ENCODE results near the gene HMGN4. TPM values are rescaled to one million over a fixed set of nuclear protein-coding genes. Genes with fewer than 3 reads are reported as not detected.

The HMGN4 gene
- polyA plus RNA-seq, 3 donors: 28.1 to 116 (median 91.3) TPM

DNA sequence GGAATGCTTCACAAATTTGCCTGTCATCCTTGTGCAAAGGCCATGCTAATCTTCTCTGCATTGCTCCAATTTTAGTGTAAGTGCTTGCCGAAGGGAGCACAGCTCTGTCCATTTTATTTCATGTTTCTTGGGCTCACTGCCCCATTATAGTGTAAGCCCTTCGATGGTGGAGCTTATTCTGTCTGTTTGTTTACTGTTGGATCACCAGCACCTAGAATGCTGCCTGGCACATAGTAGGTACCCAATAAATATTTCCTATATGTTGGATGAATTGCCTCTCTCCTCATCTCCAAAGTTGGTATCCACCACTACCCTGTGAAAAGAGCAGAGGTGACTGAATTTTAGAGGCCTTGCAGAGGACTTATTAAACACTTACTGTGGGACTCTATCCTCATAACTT lies 18.8 kb upstream of the HMGN4 start:
- H3K36me3 Mint-ChIP-seq: peaks cover 0 to 2% of the 10 kb centered on the region in 2 donors
- H3K4me1 Mint-ChIP-seq: peaks cover 32% of the 10 kb centered on the region
- peaks cover 0 to 1% (median 0%) of the 10 kb centered on the region in 3 donors for H3K27me3 Mint-ChIP-seq (ENCODE audit: low read depth in 3 of 3)
- no peak overlapping the region for H3K4me3 ChIP-seq (replicated peaks in 1 of 3; ENCODE audit: low read depth in 2 of 3, low read length in 3 of 3)
- H3K27ac Mint-ChIP-seq: no peak overlapping the region
- H3K79me2 ChIP-seq (ENCODE audit: insufficient read depth, low read length): peaks cover 16% of the 10 kb centered on the region
- intact Hi-C loops (cut with micrococcal nuclease): no loop called here
- no peaks in the 10 kb centered on the region for H4K20me1 ChIP-seq (ENCODE audit: insufficient read depth, low read length)
- peaks cover 23 to 39% of the 10 kb centered on the region in 2 donors for H3K4me1 ChIP-seq (ENCODE audit: control insufficient read depth in 1 of 2, insufficient read depth in 2 of 2, low read length in 2 of 2)
- no peak overlapping the region for H3K4me2 ChIP-seq (replicated peaks; ENCODE audit: extremely low read depth, low read length, poor library complexity, severe bottlenecking)
- no peaks in the 10 kb centered on the region for H3K36me3 ChIP-seq (replicated peaks in 1 of 2; ENCODE audit: control insufficient read depth in 1 of 2, insufficient read depth in 2 of 2, low read length in 2 of 2)
- H2AFZ ChIP-seq (ENCODE audit: insufficient read depth, low read depth, low read length, poor library complexity, severe bottlenecking): no peak overlapping the region
- no peak for DNase-seq
- no peak overlapping the region for H3K9ac ChIP-seq (ENCODE audit: insufficient read depth, low read length, poor library complexity, severe bottlenecking)
- H3K27me3 ChIP-seq (ENCODE audit: control insufficient read depth in 2 of 2, insufficient read depth in 2 of 2, low read length in 2 of 2): no peaks in the 10 kb centered on the region
- TF ChIP-seq, protein P1, sequence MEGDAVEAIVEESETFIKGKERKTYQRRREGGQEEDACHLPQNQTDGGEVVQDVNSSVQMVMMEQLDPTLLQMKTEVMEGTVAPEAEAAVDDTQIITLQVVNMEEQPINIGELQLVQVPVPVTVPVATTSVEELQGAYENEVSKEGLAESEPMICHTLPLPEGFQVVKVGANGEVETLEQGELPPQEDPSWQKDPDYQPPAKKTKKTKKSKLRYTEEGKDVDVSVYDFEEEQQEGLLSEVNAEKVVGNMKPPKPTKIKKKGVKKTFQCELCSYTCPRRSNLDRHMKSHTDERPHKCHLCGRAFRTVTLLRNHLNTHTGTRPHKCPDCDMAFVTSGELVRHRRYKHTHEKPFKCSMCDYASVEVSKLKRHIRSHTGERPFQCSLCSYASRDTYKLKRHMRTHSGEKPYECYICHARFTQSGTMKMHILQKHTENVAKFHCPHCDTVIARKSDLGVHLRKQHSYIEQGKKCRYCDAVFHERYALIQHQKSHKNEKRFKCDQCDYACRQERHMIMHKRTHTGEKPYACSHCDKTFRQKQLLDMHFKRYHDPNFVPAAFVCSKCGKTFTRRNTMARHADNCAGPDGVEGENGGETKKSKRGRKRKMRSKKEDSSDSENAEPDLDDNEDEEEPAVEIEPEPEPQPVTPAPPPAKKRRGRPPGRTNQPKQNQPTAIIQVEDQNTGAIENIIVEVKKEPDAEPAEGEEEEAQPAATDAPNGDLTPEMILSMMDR (IDR thresholded peaks at IDR 0.05): no peak
- H3K9me3 ChIP-seq (replicated peaks in 1 of 2; ENCODE audit: control insufficient read depth in 1 of 2, insufficient read depth in 1 of 2, low read length in 2 of 2): no peaks in the 10 kb centered on the region
- H3K4me3 Mint-ChIP-seq: no peak overlapping the region
- WGBS (ENCODE audit: insufficient coverage): no CpG with 5 or more reads among the region's 2 CpGs
- peaks cover 0 to 6% (median 0%) of the 10 kb centered on the region in 7 donors for H3K9me3 Mint-ChIP-seq
- H3K27ac ChIP-seq (ENCODE audit: low read depth in 1 of 2, low read length in 2 of 2): no peak overlapping the region

DNA sequence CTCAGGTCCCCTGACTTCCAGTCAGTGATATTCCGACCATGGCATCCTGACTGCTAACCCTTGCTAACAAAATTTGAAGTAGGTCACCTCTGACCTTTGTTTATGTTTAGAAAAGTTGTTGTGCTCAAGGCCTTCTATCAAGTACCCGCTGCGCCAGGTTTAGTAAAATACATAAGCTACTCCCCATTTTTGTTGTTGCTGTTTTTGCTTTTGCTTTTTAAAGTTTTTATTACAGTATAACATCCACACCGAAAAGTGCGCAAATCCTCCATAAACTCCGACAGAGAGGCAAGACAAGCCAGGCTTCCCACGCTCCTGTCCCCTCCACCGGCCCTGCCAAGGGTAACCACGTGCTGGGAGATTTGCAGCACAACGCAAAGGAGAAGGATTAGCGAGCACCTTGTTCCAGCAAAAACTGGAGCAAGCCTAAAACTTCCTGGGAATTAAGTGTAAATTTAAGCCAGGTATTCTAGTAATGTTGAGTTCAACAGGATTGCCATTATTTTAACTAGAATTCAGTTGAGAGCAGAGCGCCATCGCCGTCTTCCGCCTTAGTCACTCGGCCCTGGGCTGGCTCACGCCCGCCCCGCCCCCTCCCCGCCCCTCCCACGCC lies 17.8 kb upstream of the HMGN4 start:
- H3K9me3 ChIP-seq (replicated peaks in 1 of 2; ENCODE audit: control insufficient read depth in 1 of 2, insufficient read depth in 1 of 2, low read length in 2 of 2): no peaks in the 10 kb centered on the region
- no peak for DNase-seq
- H3K4me1 Mint-ChIP-seq: peaks cover 41% of the 10 kb centered on the region
- peak overlapping the region; percentile 85 for H3K9ac ChIP-seq (ENCODE audit: insufficient read depth, low read length, poor library complexity, severe bottlenecking)
- peaks cover 16% of the 10 kb centered on the region for H3K79me2 ChIP-seq (ENCODE audit: insufficient read depth, low read length)
- H3K4me1 ChIP-seq (ENCODE audit: control insufficient read depth in 1 of 2, insufficient read depth in 2 of 2, low read length in 2 of 2): peaks cover 27 to 49% of the 10 kb centered on the region in 2 donors
- peak overlapping the region; percentile 85 for H2AFZ ChIP-seq (ENCODE audit: insufficient read depth, low read depth, low read length, poor library complexity, severe bottlenecking)
- peak overlapping the region; percentile 69 to 77 for H3K4me3 Mint-ChIP-seq
- peak overlapping the region; percentile 72 for H3K4me2 ChIP-seq (replicated peaks; ENCODE audit: extremely low read depth, low read length, poor library complexity, severe bottlenecking)
- intact Hi-C loops (cut with micrococcal nuclease): loop anchor here in 1 of 2 donors (2.0 kb wide), 1 partner anchor 18 kb away; the partner anchor contains the start of gene HMGN4
- no peaks in the 10 kb centered on the region for H4K20me1 ChIP-seq (ENCODE audit: insufficient read depth, low read length)
- TF ChIP-seq, protein P1 (IDR thresholded peaks at IDR 0.05): no peak
- H3K4me3 ChIP-seq (replicated peaks in 1 of 3; ENCODE audit: low read depth in 2 of 3, low read length in 3 of 3): peak overlapping the region; percentile 41 to 88 (median 62)
- H3K36me3 Mint-ChIP-seq: peaks cover 0 to 2% of the 10 kb centered on the region in 2 donors
- H3K36me3 ChIP-seq (replicated peaks in 1 of 2; ENCODE audit: control insufficient read depth in 1 of 2, insufficient read depth in 2 of 2, low read length in 2 of 2): no peaks in the 10 kb centered on the region
- no peaks in the 10 kb centered on the region for H3K27me3 ChIP-seq (ENCODE audit: control insufficient read depth in 2 of 2, insufficient read depth in 2 of 2, low read length in 2 of 2)
- H3K27me3 Mint-ChIP-seq (ENCODE audit: low read depth in 3 of 3): peaks cover 0 to 1% (median 0%) of the 10 kb centered on the region in 3 donors
- H3K27ac ChIP-seq (ENCODE audit: low read depth in 1 of 2, low read length in 2 of 2): peak overlapping the region; percentile 91 to 95
- peak overlapping the region; percentile 84 to 96 (median 92) for H3K27ac Mint-ChIP-seq
- 13% methylated on average over 4 of the region's 21 CpGs for WGBS (ENCODE audit: insufficient coverage)
- peaks cover 0 to 6% (median 0%) of the 10 kb centered on the region in 7 donors for H3K9me3 Mint-ChIP-seq

Measured in CD14-positive monocyte (primary cell).